ENCODE data around the gene CSGALNACT2. TPM values are rescaled to one million over a fixed set of nuclear protein-coding genes. Genes with fewer than 3 reads are reported as not detected.

CSGALNACT2 gene
- total RNA-seq, 1 experiment from 2014 or later: 10.0 TPM

GRCh38 chr10:43106256-43107091 is 31.8 kb upstream of the CSGALNACT2 start:
- CTCF ChIA-PET: no interaction called here
- no peak overlapping the region for H3K4me3 Mint-ChIP-seq (ENCODE audit: low read depth, unreplicated experiment)
- no TSS peak for BruUV-seq (replicated peaks)

DNA sequence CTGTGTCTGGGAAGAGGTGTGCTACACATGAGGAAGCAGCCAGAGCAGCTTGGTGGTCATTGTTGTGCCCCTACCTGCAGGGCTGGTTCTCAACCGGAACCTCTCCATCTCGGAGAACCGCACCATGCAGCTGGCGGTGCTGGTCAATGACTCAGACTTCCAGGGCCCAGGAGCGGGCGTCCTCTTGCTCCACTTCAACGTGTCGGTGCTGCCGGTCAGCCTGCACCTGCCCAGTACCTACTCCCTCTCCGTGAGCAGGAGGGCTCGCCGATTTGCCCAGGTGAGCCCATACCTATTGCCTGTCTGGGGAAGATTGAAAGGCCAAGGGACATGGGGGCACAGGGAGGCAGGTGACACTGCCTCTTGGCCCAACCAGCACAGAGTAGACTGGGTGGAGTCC is 29.3 kb upstream of the CSGALNACT2 start:
- no peaks in the 10 kb centered on the region for H3K4me1 Mint-ChIP-seq (ENCODE audit: low read depth, unreplicated experiment)
- BruUV-seq (replicated peaks): no TSS peak
- no peak overlapping the region for H3K4me3 Mint-ChIP-seq (ENCODE audit: low read depth, unreplicated experiment)
- DNase-seq: no peak
- intact Hi-C loops (cut with micrococcal nuclease; ENCODE audit: unreplicated experiment): no loop called here
- TF ChIP-seq, protein P1, sequence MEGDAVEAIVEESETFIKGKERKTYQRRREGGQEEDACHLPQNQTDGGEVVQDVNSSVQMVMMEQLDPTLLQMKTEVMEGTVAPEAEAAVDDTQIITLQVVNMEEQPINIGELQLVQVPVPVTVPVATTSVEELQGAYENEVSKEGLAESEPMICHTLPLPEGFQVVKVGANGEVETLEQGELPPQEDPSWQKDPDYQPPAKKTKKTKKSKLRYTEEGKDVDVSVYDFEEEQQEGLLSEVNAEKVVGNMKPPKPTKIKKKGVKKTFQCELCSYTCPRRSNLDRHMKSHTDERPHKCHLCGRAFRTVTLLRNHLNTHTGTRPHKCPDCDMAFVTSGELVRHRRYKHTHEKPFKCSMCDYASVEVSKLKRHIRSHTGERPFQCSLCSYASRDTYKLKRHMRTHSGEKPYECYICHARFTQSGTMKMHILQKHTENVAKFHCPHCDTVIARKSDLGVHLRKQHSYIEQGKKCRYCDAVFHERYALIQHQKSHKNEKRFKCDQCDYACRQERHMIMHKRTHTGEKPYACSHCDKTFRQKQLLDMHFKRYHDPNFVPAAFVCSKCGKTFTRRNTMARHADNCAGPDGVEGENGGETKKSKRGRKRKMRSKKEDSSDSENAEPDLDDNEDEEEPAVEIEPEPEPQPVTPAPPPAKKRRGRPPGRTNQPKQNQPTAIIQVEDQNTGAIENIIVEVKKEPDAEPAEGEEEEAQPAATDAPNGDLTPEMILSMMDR (IDR thresholded peaks at IDR 0.05; ENCODE audit: unreplicated experiment): no peak
- H3K27ac Mint-ChIP-seq (ENCODE audit: unreplicated experiment): no peak overlapping the region
- H3K9me3 Mint-ChIP-seq (ENCODE audit: low read depth, unreplicated experiment): no peaks in the 10 kb centered on the region
- H3K27me3 Mint-ChIP-seq (ENCODE audit: unreplicated experiment): peaks cover 26% of the 10 kb centered on the region
- CTCF ChIA-PET: no interaction called here
- H3K36me3 Mint-ChIP-seq (ENCODE audit: insufficient read depth, unreplicated experiment): peaks cover 3% of the 10 kb centered on the region

More at GRCh38 chr10:43106256-43107091, 31.8 kb upstream of the CSGALNACT2 start:
- intact Hi-C loops (cut with micrococcal nuclease; ENCODE audit: unreplicated experiment): no loop called here
- TF ChIP-seq, protein P1 (IDR thresholded peaks at IDR 0.05; ENCODE audit: unreplicated experiment): no peak
- peaks cover 3% of the 10 kb centered on the region for H3K36me3 Mint-ChIP-seq (ENCODE audit: insufficient read depth, unreplicated experiment)
- H3K27me3 Mint-ChIP-seq (ENCODE audit: unreplicated experiment): peaks cover 30% of the 10 kb centered on the region
- H3K27ac Mint-ChIP-seq (ENCODE audit: unreplicated experiment): no peak overlapping the region
- no peaks in the 10 kb centered on the region for H3K9me3 Mint-ChIP-seq (ENCODE audit: low read depth, unreplicated experiment)
- DNase-seq: no peak
- H3K4me1 Mint-ChIP-seq (ENCODE audit: low read depth, unreplicated experiment): no peaks in the 10 kb centered on the region

DNA sequence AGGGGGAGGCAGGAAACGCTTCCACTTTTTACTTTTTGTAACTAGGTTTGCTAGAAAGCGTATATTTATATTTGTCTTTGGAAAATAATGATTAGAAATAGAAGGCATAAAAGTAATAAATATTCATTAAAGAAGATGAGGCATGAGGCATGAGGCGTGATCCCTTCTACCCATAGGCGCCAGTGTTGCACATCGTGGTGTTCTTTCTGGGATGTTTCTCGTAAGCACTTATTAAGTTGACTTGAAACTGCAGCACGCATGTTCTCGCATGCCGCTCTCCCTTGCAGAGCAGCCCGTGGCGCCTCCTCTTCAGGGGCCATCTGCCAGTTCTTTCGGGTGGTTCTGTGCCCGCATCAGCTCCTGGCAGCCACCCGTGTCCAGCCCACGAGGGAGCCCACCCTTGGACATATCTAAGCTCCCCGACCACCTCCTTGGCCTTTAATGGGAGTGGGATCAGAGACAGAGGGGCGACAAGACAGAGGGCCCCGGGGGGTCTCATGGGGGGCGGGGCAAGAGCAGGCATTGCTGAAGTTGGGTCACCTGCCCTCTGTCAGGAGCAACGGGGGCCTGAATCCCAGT is 28.5 kb upstream of the CSGALNACT2 start:
- no TSS peak for BruUV-seq (replicated peaks)
- Mint-ChIP-seq H3K27me3 (ENCODE audit: unreplicated experiment) (peaks cover 26% of the 10 kb centered on the region), H3K4me3 (ENCODE audit: low read depth, unreplicated experiment) (no peak overlapping the region), H3K9me3 (ENCODE audit: low read depth, unreplicated experiment) (no peaks in the 10 kb centered on the region), H3K4me1 (ENCODE audit: low read depth, unreplicated experiment) (no peaks in the 10 kb centered on the region), H3K36me3 (ENCODE audit: insufficient read depth, unreplicated experiment) (peaks cover 3% of the 10 kb centered on the region), H3K27ac (ENCODE audit: unreplicated experiment) (no peak overlapping the region)
- TF ChIP-seq, protein P1 (IDR thresholded peaks at IDR 0.05; ENCODE audit: unreplicated experiment): no peak
- intact Hi-C loops (cut with micrococcal nuclease; ENCODE audit: unreplicated experiment): no loop called here
- no peak for DNase-seq
- CTCF ChIA-PET: no interaction called here

DNA sequence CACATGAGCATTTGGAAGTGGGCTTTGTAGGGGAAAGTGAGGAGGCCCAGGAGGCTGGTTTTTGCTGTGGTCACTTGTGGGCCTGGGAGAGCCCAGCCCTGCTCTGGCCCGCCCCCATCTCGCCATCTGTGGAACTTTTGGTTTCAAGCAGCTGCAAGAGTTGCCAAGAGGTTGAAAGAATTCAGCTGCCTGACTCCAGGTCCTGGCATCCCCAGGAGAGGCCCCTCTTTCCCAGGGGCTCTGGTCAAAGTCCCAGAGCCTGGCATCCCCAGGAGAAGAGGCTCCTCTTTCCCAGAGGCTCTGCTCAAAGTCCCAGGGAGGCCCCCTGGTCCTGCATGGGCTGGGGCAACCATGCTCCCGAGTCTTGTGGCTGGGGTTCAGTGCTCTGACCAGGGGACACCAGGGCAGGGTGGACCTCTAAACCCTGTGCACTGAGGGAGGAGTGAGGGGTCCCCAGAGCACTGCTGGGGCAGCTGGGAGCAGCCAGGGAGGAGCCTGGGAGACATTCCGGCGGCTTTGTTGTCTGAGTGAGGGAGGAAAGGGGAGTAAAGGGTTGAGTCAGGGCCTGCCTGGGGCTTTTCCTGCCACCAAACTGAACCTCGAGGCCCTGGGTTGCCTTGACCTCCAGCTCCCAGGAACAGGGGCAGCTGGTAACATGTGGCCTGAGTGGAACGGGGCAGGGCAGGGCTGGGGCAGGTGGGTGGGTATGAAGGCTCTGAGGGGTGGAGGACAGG is 27.7 kb upstream of the CSGALNACT2 start:
- CTCF ChIA-PET: interaction anchor here (0.7 kb wide), 1 partner anchor 10 kb away, joined by 4 read pairs; no protein-coding TSS in a partner anchor
- H3K4me1 Mint-ChIP-seq (ENCODE audit: low read depth, unreplicated experiment): no peaks in the 10 kb centered on the region

More for the DNA sequence above, 27.7 kb upstream of the CSGALNACT2 start:
- Mint-ChIP-seq H3K27ac (ENCODE audit: unreplicated experiment) (no peak overlapping the region), H3K36me3 (ENCODE audit: insufficient read depth, unreplicated experiment) (no peaks in the 10 kb centered on the region), H3K27me3 (ENCODE audit: unreplicated experiment) (peaks cover 26% of the 10 kb centered on the region), H3K9me3 (ENCODE audit: low read depth, unreplicated experiment) (no peaks in the 10 kb centered on the region), H3K4me3 (ENCODE audit: low read depth, unreplicated experiment) (no peak overlapping the region)
- intact Hi-C loops (cut with micrococcal nuclease; ENCODE audit: unreplicated experiment): no loop called here
- BruUV-seq (replicated peaks): no TSS peak
- no peak for DNase-seq
- TF ChIP-seq, protein P1 (IDR thresholded peaks at IDR 0.05; ENCODE audit: unreplicated experiment): no peak
